ENCODE data around the gene CLOCK. TPM values are rescaled to one million over a fixed set of nuclear protein-coding genes. Genes with fewer than 3 reads are reported as not detected.
A peak's percentile ranks its signal among the peaks of the same experiment; 100 is the strongest.

Gene CLOCK
- total and polyA plus RNA-seq, 2 of the 8 experiments (the other 6 are each of a cell fraction or from before 2014, with no cell fraction given), result 7.7 to 24.2 TPM

- no peaks in the 10 kb centered on the region for H3K79me2 ChIP-seq (ENCODE audit: control insufficient read depth in 1 of 2, insufficient read depth in 2 of 2, low read length in 2 of 2)
- H2BK15ac ChIP-seq (ENCODE audit: low read length), result no peak overlapping the region
- ChIA-PET POLR2A (ENCODE audit: partially characterized antibody) (no interaction called here), CTCF (ENCODE audit: partially characterized antibody) (interaction anchor here (0.7 to 1.1 kb wide), 2 partner anchors 65 to 144 kb away, joined by 3 read pairs; no protein-coding TSS in a partner anchor)
- no peaks in the 10 kb centered on the region for H3K9me3 ChIP-seq (ENCODE audit: insufficient read depth in 2 of 2, low read depth in 1 of 2, low read length in 1 of 2)
- H3K23ac ChIP-seq (ENCODE audit: insufficient read length), result no peak overlapping the region
- no peaks in the 10 kb centered on the region for H3K27me3 ChIP-seq (replicated peaks in 1 of 4; ENCODE audit: control insufficient read depth in 3 of 4, extremely low read depth in 1 of 4, insufficient read depth in 3 of 4, low read length in 3 of 4)
- H3K56ac ChIP-seq (replicated peaks; ENCODE audit: insufficient read length, low read depth, low read length), result no peak overlapping the region
- no peak overlapping the region for H2AK5ac ChIP-seq (ENCODE audit: low read depth, low read length)
- FAIRE-seq, result no peak
- H2BK5ac ChIP-seq (ENCODE audit: low read depth, low read length), result no peak overlapping the region
- no peak for TF ChIP-seq CHD2 (IDR thresholded peaks at IDR 0.05; ENCODE audit: low read length)
- TF ChIP-seq RAD21 (IDR thresholded peaks at IDR 0.05 in 1 of 2, conservative IDR thresholded peaks at IDR 0.05 in 1 of 2; ENCODE audit: low read depth in 2 of 2, low read length in 2 of 2), result peak; percentile 25 to 36
- no peak for DNase-seq (ENCODE audit: low read depth in 1 of 2, low spot score in 2 of 2)
- no peak overlapping the region for H4K8ac ChIP-seq (ENCODE audit: extremely low read depth, insufficient read depth, low read length)
- no peak overlapping the region for H3K14ac ChIP-seq (ENCODE audit: insufficient read length)
- H3K9ac ChIP-seq (replicated peaks in 1 of 4; ENCODE audit: extremely low read depth in 1 of 4, low read depth in 3 of 4, low read length in 3 of 4), result no peak overlapping the region
- no peak overlapping the region for H4K5ac ChIP-seq (ENCODE audit: insufficient read length, low read depth, low read length)
- H3K4ac ChIP-seq (replicated peaks; ENCODE audit: insufficient read length, low read depth, low read length), result no peak overlapping the region
- H3K23me2 ChIP-seq (ENCODE audit: low read depth, low read length), result no peaks in the 10 kb centered on the region
- H3K4me1 ChIP-seq (replicated peaks in 1 of 4; ENCODE audit: control insufficient read depth in 3 of 4, insufficient read depth in 4 of 4, low read length in 3 of 4), result peaks cover 0 to 6% (median 0%) of the 10 kb centered on the region in 4 experiments; a peak in 2 of 7 replicates
- H2BK12ac ChIP-seq (ENCODE audit: low read depth, low read length), result no peak overlapping the region
- H4K91ac ChIP-seq (replicated peaks; ENCODE audit: insufficient read length, low read length), result no peak overlapping the region
- H3K79me1 ChIP-seq (ENCODE audit: low read depth, low read length), result no peaks in the 10 kb centered on the region; the same call in 1 of the 2 replicates
- H3K36me3 ChIP-seq (ENCODE audit: control insufficient read depth in 2 of 4, insufficient read depth in 4 of 4, low read length in 3 of 4), result no peaks in the 10 kb centered on the region
- H3K27ac ChIP-seq (ENCODE audit: low read depth, low read length), result no peak overlapping the region
- H4K20me1 ChIP-seq (replicated peaks in 1 of 2; ENCODE audit: control insufficient read depth in 1 of 2, insufficient read depth in 2 of 2, low read length in 2 of 2), result no peaks in the 10 kb centered on the region
- H3K4me3 ChIP-seq (ENCODE audit: extremely low read depth in 1 of 4, insufficient read depth in 2 of 4, low read depth in 3 of 4, low read length in 4 of 4), result no peak overlapping the region
- WGBS, 2 experiments (ENCODE audit: extremely low coverage in 1 of 2, insufficient coverage in 1 of 2, insufficient read length in 1 of 2, insufficient replicate concordance in 2 of 2, low coverage in 1 of 2, low lambda C conversion rate in 2 of 2, missing lambda C conversion rate in 1 of 2), result 95% methylated on average over 2 of the region's 2 CpGs; no CpG with 5 or more reads in 1 of the 2 experiments
- no peak overlapping the region for H2BK120ac ChIP-seq (replicated peaks; ENCODE audit: low read depth, low read length)
- H3K18ac ChIP-seq (ENCODE audit: extremely low read depth, low read length), result no peak overlapping the region
- no peak overlapping the region for H2BK20ac ChIP-seq (ENCODE audit: low read length)
- no peak overlapping the region for H2AFZ ChIP-seq (ENCODE audit: low read length)
- no peak overlapping the region for H3K4me2 ChIP-seq (ENCODE audit: insufficient read depth in 1 of 2, low read depth in 2 of 2, low read length in 2 of 2)
Measured at GRCh38 chr4:55554453-55555030, 7.8 kb upstream of the CLOCK start.

All from H1 (cell line).